GM21447 (cell line): Measurements from ENCODE around the gene NCDN.
A peak's percentile ranks its signal among the peaks of the same experiment; 100 is the strongest.
"Not testable (repeated sequence)": the region's sequence is repeated elsewhere in the genome, so short reads cannot be mapped to it uniquely, and the experiment has no call there.

Experiments
- ATAC-seq: cut with Tn5 transposase; IDR thresholded peaks from one replicate; pipeline ENCODE4 v1.9.1; 2021; ENCODE audit not compliant: unreplicated experiment

The NCDN gene

GRCh38 chr1:35568975-35569395, 11.4 kb downstream of the NCDN start:
- ATAC-seq: no peak

DNA sequence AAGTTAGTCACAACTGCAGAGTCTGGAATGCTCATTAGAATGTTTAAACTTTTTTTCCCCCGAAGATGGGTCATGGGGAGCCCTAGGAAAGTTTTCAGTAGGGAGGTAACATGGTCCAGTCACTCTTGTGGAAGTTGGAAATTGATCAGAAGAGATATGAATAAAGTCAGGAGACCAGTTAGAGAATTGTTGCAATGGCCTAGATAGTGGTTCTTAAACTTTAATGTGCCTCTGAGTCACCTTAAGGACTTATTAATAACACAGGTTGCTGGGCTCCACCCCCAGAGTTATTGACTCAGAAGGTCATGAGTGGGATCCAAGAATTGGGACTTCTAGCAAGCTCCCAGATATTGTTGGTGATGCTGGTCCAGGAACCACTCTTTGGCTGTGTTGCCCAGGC, 12.3 kb downstream of the NCDN start:
- ATAC-seq: no peak

GRCh38 chr1:35570589-35571137, 13.1 kb downstream of the NCDN start:
- ATAC-seq: no peak

DNA sequence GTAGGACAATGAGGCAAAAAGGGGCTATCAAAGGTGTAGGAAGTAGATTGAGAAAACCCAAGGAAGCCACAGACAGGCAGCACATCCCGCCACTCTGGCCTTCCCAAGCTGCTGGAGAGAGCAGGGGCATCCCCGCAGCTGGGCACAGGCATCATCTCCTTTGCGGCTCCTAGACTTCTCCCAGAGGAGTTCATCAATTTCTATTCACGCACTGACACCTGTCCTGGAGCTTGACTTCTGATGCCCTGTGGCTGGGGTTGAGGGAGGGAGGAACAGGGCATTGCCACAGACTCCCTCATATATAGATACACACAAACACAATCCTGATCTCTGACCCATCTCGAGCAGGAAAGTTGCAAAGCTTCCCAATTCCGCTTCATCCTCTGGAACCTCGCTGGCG, 13.7 kb downstream of the NCDN start:
- no peak for ATAC-seq

DNA sequence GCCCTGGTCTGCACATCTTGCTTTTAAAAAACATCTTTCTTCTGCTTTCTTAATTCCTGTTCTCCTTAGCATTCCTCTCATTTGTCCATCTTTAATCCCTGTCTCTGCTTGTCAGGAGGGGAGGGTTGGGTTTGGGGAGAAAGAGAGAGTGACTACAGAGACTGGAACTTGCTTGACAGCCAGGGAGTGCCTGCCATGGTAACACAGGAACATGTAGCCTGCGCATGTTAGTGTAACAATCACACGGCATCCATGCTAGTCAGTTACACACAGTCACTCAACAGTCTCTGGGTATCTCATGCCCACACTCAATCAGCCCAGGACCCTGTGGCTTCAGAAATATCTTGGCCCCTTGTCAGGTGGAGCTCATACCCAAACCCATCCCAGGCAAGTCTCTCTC, 14.7 kb downstream of the NCDN start:
- no peak for ATAC-seq

- ATAC-seq: no peak
Observed at GRCh38 chr1:35573198-35574124, 15.9 kb downstream of the NCDN start, which contains the start of gene TFAP2E. TSS of gene TFAP2E (plus strand) at chr1:35573314. CDS start at chr1:35573578, 264 bp downstream.

GRCh38 chr1:35574125-35574654, 16.6 kb downstream of the NCDN start:
- no peak for ATAC-seq

- no peak for ATAC-seq
Observed at GRCh38 chr1:35574655-35575415, 17.2 kb downstream of the NCDN start.

GRCh38 chr1:35575416-35575958, 17.9 kb downstream of the NCDN start:
- no peak for ATAC-seq

- no peak for ATAC-seq
Observed at GRCh38 chr1:35576061-35576765, 18.6 kb downstream of the NCDN start.

DNA sequence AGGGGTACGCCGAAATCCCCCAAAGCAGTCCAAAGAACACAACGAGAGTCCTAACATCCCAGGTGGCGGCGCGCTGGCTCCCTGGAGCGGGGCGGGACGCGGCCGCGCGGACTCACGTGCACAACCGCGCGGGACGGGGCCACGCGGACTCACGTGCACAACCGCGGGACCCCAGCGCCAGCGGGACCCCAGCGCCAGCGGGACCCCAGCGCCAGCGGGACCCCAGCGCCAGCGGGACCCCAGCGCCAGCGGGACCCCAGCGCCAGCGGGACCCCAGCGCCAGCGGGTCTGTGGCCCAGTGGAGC, 19.1 kb downstream of the NCDN start:
- ATAC-seq: not testable (repeated sequence)

GRCh38 chr1:35577071-35577998, 19.7 kb downstream of the NCDN start:
- peak; percentile 68 for ATAC-seq

DNA sequence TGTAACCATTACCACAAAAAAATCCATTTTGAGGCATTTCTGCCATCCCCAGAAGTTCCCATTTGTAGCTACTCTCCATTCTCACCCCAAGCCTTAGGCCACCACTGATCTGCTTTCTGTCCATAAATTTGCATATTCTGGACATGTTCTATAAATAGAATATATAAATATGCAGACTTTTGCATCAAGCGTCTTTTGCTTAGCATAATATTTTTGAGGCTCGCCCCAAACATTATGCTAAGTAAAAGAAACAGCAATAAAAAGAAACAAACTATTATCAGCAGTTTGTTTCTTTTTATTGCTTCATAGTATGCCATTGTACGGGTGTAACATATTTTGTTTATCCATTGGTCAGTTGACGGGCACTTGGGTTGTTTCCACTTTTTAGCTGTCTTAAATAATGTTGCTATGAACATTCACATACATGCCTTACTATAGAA, 23.4 kb downstream of the NCDN start:
- no peak for ATAC-seq

- not testable (repeated sequence) for ATAC-seq
Observed at GRCh38 chr1:35581621-35582020, 24.0 kb downstream of the NCDN start.

DNA sequence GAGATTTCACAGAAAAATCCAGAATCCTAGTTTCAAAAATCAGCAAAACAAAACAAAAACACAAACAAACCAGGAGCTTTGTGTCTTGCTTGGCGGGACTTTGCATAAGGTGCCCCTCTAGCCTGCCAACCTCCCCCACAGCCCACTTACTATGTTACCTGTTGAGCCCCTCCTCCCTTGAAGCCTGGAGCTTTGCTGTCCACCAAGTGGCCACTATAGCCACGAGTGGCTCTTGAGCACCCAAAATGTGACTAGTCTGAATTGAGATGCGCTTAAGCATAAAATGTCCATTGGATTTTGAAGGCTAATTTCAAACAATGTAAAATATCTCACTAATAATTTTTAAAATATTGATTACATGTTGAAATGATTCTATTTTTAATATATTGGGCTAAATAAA, 27.7 kb downstream of the NCDN start:
- ATAC-seq: no peak

DNA sequence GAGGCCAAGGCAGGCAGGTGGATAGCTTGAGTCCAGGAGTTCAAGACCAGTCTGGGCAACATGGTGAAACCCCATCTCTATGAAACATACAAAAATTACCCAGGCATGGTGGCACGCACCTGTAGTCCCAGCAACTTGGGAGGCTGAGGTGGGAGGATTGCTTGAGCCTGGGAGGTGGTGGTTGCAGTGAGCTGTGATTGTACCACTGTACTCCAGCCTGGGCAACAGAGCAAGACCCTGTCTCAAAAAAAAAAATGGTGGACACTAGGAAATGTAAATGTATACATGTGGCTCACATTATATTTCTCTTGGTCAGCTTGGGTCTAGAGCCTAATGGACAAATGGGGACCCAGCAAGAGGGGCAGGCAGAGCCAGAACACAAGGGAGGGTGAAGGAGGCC, 28.2 kb downstream of the NCDN start:
- not testable (repeated sequence) for ATAC-seq

DNA sequence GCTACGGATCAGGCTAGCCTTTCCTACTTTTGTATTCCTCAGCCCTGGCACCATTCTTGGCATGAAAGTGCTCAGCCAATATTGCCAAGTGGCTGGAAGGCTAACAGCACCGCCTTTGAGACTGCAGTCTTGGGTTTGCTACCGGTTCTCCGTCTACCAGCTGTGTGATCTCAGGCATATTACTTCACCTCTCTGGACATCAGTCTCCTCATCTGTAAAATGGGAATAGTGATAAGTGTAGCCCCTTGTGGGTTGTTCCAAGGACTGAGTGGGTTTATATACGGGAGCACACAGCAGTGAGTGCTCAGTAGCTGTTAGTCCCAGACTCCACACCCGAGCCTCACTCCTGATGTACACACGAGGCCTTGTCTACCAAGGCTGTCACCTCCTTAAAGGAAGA, 29.2 kb downstream of the NCDN start:
- no peak for ATAC-seq

- ATAC-seq: no peak
Observed at GRCh38 chr1:35587736-35588135, 30.1 kb downstream of the NCDN start.

DNA sequence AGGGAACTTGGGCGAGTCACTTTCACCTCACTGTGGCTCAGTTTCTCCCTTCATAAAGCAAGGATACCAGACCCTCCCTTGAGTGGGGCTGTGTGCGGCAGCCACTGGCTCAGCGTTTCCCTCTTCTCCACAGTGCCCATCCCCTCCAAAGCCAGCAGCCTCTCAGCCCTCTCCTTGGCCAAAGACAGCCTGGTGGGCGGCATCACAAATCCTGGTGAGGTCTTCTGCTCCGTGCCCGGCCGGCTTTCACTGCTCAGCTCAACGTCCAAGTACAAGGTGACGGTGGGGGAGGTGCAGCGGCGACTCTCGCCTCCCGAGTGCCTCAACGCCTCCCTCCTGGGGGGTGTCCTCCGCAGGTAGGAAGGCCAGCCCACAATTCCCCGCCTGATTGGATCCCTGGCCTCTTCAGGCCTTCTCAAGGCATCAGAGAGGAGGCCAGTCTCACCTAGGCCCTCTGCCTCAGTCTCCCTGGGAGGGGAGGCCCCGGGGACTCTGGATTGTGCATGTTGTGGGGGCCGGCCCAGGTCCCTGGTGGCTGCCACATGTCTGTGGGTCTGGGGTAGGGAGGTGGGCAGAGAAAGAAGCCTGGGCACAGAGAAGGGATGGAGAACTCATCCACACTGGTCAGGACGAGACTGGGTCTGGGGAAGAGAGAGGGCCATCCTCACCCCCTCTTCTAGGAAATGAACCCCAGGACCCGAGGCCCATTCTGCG, 30.8 kb downstream of the NCDN start:
- no peak for ATAC-seq
